Liver (tissue), 9 donors: ENCODE measurements around the gene STAG2. TPM values are rescaled to one million over a fixed set of nuclear protein-coding genes. Genes with fewer than 3 reads are reported as not detected.

Experiments used
- DNase-seq: peaks from one replicate; pipeline ENCODE4 v3.0.0-alpha.2; 2017; ENCODE audit warnings: low spot score
- H3K27ac ChIP-seq, 2 donors: one replicate each; pipeline ENCODE4 v1.7.0; 2013; ENCODE audit warnings: inconsistent platforms in 2 of 2, low read length in 2 of 2, control low read depth in 1 of 2, low read depth in 1 of 2, mild to moderate bottlenecking in 1 of 2
- H3K27me3 ChIP-seq, 4 donors: one replicate each; pipeline versions ENCODE4 v1.6.1 to v1.7.0; 2013; ENCODE audit warnings: low read length in 3 of 4, inconsistent platforms in 1 of 4, mild to moderate bottlenecking in 1 of 4, moderate library complexity in 1 of 4; ENCODE audit not compliant: control insufficient read depth in 4 of 4, insufficient read depth in 4 of 4
- H3K36me3 ChIP-seq, 4 donors: one replicate each; pipeline versions ENCODE4 v1.6.1 to v1.7.0; 2013; ENCODE audit warnings: low read length in 3 of 4, mild to moderate bottlenecking in 3 of 4, low read depth in 1 of 4, moderate library complexity in 1 of 4; ENCODE audit not compliant: control insufficient read depth in 4 of 4, insufficient read depth in 3 of 4
- H3K4me1 ChIP-seq, 4 donors: one replicate each; pipeline versions ENCODE4 v1.6.1 to v1.7.0; 2013; ENCODE audit warnings: low read length in 3 of 4, mild to moderate bottlenecking in 3 of 4, moderate library complexity in 1 of 4; ENCODE audit not compliant: control insufficient read depth in 4 of 4, insufficient read depth in 4 of 4
- H3K4me3 ChIP-seq, 3 donors: one replicate each; pipeline versions ENCODE4 v1.6.1 to v1.7.0; 2013; ENCODE audit warnings: low read length in 3 of 3, control low read depth in 1 of 3, low read depth in 1 of 3, mild to moderate bottlenecking in 1 of 3
- H3K9ac ChIP-seq, 2 donors: one replicate each; pipeline ENCODE4 v1.7.0; 2013; ENCODE audit warnings: low read length in 2 of 2, mild to moderate bottlenecking in 2 of 2, moderate library complexity in 2 of 2, control low read depth in 1 of 2, low read depth in 1 of 2
- H3K9me3 ChIP-seq, 4 donors: one replicate each; pipeline versions ENCODE4 v1.6.1 to v1.7.0; 2013; ENCODE audit warnings: low read length in 3 of 4; ENCODE audit not compliant: control insufficient read depth in 4 of 4
- ATF3 ChIP-seq: IDR thresholded peaks from 2 replicates; pipeline ENCODE4 v1.6.1; 2016; ENCODE audit warnings: antibody characterized with exemption
- CTCF ChIP-seq: fragments of 150-350 bp; IDR thresholded peaks from 2 replicates; pipeline ENCODE4 v1.5.1; 2017; ENCODE audit warnings: improper control_type of control experiment, low read depth, low read length; ENCODE audit not compliant: missing input control
- EGR1 ChIP-seq, 2 donors: IDR thresholded peaks; 2 replicates each; pipeline ENCODE4 v1.6.1; 2016 to 2018; ENCODE audit warnings: antibody characterized with exemption in 2 of 2, low read depth in 2 of 2
- FOXA2 ChIP-seq: IDR thresholded peaks from 2 replicates; pipeline ENCODE4 v1.6.1; 2016; ENCODE audit warnings: antibody characterized with exemption
- GABPA ChIP-seq, 2 donors: IDR thresholded peaks in 1 of 2; conservative IDR thresholded peaks in 1 of 2; 2 replicates each; pipeline ENCODE4 v1.6.1; 2016; ENCODE audit warnings: antibody characterized with exemption in 2 of 2, mild to moderate bottlenecking in 1 of 2, moderate library complexity in 1 of 2
- HNF4A ChIP-seq, 2 donors: conservative IDR thresholded peaks; 2 replicates each; pipeline ENCODE4 v1.6.1; 2016; ENCODE audit warnings: antibody characterized with exemption in 2 of 2, mild to moderate bottlenecking in 2 of 2
- HNF4G ChIP-seq: IDR thresholded peaks from 2 replicates; pipeline ENCODE4 v1.6.1; 2016; ENCODE audit warnings: antibody characterized with exemption
- JUND ChIP-seq, 2 donors: IDR thresholded peaks; 2 replicates each; pipeline ENCODE4 v1.6.1; 2016; ENCODE audit warnings: antibody characterized with exemption in 2 of 2
- TAF1 ChIP-seq: conservative IDR thresholded peaks from 2 replicates; pipeline ENCODE4 v1.6.1; 2016; ENCODE audit warnings: antibody characterized with exemption, mild to moderate bottlenecking
- YY1 ChIP-seq: IDR thresholded peaks from 2 replicates; pipeline ENCODE4 v1.6.1; 2016; ENCODE audit warnings: antibody characterized with exemption, mild to moderate bottlenecking
- WGBS: extraction: QIAGEN DNeasy Blood & Tissue Kit; methylation state at CpG from one replicate; pipeline ENCODE4 v1.1.7; 2013; 5-methylcytosine and 5-hydroxymethylcytosine counted together
- polyA plus RNA-seq, 2 donors: library from polyadenylated mRNA; stranded (reverse) in 1 of 2; unstranded in 1 of 2; fragments of 200-250 nt in 1 of 2; fragments of >200 nt in 1 of 2; fragmentation: Nextera tagmentation in 1 of 2; extraction: Ambion mirVana in 1 of 2; gene quantifications; one replicate each; pipeline versions ENCODE4 v1.2.1 to v1.2.3, GENCODE V29; 2013 to 2015
- total RNA-seq, 2 donors: library from RNA; depleted of rRNA; stranded (reverse); fragments of >200 nt; gene quantifications; one replicate each; pipeline ENCODE4 v1.2.3, GENCODE V29; 2014
- donor health status: healthy.
- donor health status: healthy.
- donor health status: healthy.
- donor health status: healthy.
- donor health status: healthy.

STAG2 gene
- total and polyA plus RNA-seq, 4 donors: 9.7 to 71.0 (median 23.9) TPM

DNA sequence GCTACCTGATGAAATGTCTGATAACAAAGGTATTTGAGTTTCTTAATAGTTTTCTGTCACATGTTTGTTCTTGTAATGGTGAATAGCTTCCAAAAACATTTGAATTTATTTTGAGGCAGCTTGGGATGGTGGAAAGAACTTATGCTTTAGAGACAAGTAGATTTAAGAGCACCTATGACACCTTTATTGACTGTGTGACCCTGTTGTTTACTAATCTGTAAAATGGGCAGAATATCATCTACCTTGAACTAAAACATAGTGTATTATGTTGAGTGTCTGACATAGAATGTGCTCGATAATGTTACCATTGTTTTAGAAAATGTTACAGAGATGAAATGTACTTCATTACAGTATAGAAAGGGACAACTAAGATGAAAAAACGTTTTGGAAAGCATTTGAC lies 24.9 kb downstream of the STAG2 start:
- no peak for DNase-seq
- Histone ChIP-seq H3K27ac (no peak overlapping the region), H3K9me3 (no peaks in the 10 kb centered on the region), H3K9ac (no peak overlapping the region), H3K36me3 (no peaks in the 10 kb centered on the region), H3K27me3 (no peaks in the 10 kb centered on the region), H3K4me1 (peaks cover 0 to 2% (median 0%) of the 10 kb centered on the region in 4 donors), H3K4me3 (no peak overlapping the region)
- TF ChIP-seq ATF3 (no peak), JUND (IDR thresholded peaks at IDR 0.05) (no peak), TAF1 (no peak), HNF4A (conservative IDR thresholded peaks at IDR 0.05) (no peak)
- 74% methylated on average over 2 of the region's 2 CpGs for WGBS

DNA sequence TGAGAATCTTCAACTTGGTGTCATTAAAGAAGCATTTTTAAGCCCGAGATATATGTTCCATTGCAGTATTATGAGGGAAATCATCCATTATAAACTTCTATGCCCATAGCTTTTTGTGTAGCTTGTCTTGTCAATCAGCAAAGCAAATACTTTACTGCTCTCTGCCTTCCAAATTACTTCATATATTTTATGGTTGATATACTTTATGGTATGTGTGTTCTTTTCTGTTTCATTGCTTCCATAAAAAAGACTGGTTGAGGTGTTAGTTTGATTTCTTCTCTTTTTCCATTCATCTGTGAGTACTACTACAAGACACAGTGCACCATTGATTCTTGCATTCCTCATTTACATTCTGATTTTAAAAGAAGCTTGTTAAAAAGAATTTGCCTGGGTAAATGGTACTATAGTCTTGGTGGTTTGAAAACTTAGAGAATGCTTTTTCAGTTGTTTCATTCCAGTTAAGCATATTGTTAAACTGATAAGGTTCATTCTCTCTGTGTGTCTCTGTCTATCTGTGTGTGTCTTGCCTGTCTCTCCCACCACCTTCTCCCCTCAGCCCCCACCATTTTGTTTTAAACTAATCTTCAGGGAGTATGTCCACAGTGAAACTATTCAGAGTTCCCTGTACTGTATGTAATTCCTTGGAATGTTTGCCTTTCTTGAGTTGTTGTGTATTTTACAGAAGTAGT lies 27.1 kb downstream of the STAG2 start:
- 92% methylated on average over 1 of the region's 1 CpG for WGBS
- DNase-seq: no peak
- Histone ChIP-seq H3K27me3 (no peaks in the 10 kb centered on the region), H3K4me3 (no peak overlapping the region), H3K36me3 (no peaks in the 10 kb centered on the region), H3K9me3 (no peaks in the 10 kb centered on the region), H3K9ac (no peak overlapping the region), H3K4me1 (peaks cover 0 to 2% (median 0%) of the 10 kb centered on the region in 4 donors), H3K27ac (no peak overlapping the region)
- TF ChIP-seq CTCF (no peak), HNF4G (no peak), YY1 (no peak)

GRCh38 chrX:123989235-123989634 lies 27.7 kb downstream of the STAG2 start:
- Histone ChIP-seq H3K9ac (no peak overlapping the region), H3K4me3 (no peak overlapping the region), H3K4me1 (peaks cover 0 to 2% (median 0%) of the 10 kb centered on the region in 4 donors), H3K36me3 (no peaks in the 10 kb centered on the region), H3K27ac (no peak overlapping the region), H3K9me3 (no peaks in the 10 kb centered on the region), H3K27me3 (no peaks in the 10 kb centered on the region)
- no peak for TF ChIP-seq FOXA2
- no peak for TF ChIP-seq EGR1 (IDR thresholded peaks at IDR 0.05; ENCODE audit: low read depth in 2 of 2)
- DNase-seq: no peak
- whole genome bisulfite sequencing: 78% methylated on average over 1 of the region's 1 CpG

- H3K9ac ChIP-seq: no peak overlapping the region
- H3K9me3 ChIP-seq: no peaks in the 10 kb centered on the region
- no peak for TF ChIP-seq YY1
- no peak for TF ChIP-seq GABPA (IDR thresholded peaks at IDR 0.05 in 1 of 2, conservative IDR thresholded peaks at IDR 0.05 in 1 of 2)
- no peaks in the 10 kb centered on the region for H3K27me3 ChIP-seq
- no peak for DNase-seq
- peaks cover 0 to 2% (median 0%) of the 10 kb centered on the region in 4 donors for H3K4me1 ChIP-seq
- no peak overlapping the region for H3K27ac ChIP-seq
- 93% methylated on average over 2 of the region's 2 CpGs for WGBS
- no peaks in the 10 kb centered on the region for H3K36me3 ChIP-seq
- no peak overlapping the region for H3K4me3 ChIP-seq
These were observed 28.7 kb downstream of the STAG2 start for GRCh38 chrX:123990169-123990568.
